GM06990 (cell line): ENCODE measurements around the gene HIVEP3.

ENCODE experiments used
- DNase-seq: peaks from one replicate; pipeline ENCODE4 v3.0.0-alpha.2; 2011; ENCODE audit not compliant: insufficient read length; ENCODE audit errors: extremely low read depth
- H3K27me3 ChIP-seq: replicated peaks from 2 replicates; pipeline ENCODE4 v1.6.0; 2011; ENCODE audit warnings: low read length; ENCODE audit not compliant: control insufficient read depth, insufficient read depth
- H3K36me3 ChIP-seq: 2 replicates; pipeline ENCODE4 v1.5.1; 2011; ENCODE audit warnings: low read length; ENCODE audit not compliant: control insufficient read depth, insufficient read depth
- H3K4me3 ChIP-seq: replicated peaks from 2 replicates; pipeline ENCODE4 v1.5.1; 2011; ENCODE audit warnings: low read depth, mild to moderate bottlenecking, control low read depth, low read length
- TF ChIP-seq, protein P1 (sequence below): IDR thresholded peaks from 2 replicates; pipeline ENCODE4 v1.5.1; 2011; ENCODE audit warnings: low read length, control low read depth, mild to moderate bottlenecking, inconsistent platforms; ENCODE audit not compliant: insufficient read depth, poor library complexity, severe bottlenecking

HIVEP3 gene

DNA sequence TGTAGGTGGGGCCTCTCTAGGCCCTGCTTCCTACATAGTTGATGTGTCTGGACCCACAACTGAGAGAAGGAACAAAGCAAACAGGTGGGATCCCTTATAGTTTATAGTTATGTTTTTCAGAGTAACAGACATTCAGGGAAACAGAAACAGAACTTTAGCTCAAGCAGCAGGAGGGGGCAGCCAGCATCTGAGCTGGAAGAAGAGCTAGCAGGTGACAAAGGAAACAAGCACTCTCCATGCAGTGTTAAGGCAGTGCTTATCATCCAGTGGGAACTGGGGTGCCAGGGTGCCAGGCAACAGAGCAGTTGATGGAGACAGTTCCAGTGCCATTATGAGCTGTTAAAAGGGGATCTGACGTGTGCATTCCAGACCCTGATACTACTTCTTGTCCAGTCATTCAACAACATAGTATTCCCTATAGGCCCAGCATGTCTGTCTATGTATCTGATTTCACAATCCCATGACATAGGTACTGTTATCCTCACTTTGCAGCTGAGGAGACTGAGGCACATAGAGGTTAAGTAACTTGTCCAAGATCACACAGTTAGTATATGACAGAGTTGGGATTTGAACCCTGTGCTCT, 13.5 kb downstream of the HIVEP3 start:
- no peak for DNase-seq

GRCh38 chr1:41902664-41903063, 16.1 kb downstream of the HIVEP3 start:
- Histone ChIP-seq H3K4me3 (no peak overlapping the region), H3K36me3 (no peaks in the 10 kb centered on the region), H3K27me3 (no peaks in the 10 kb centered on the region)
- TF ChIP-seq, protein P1, sequence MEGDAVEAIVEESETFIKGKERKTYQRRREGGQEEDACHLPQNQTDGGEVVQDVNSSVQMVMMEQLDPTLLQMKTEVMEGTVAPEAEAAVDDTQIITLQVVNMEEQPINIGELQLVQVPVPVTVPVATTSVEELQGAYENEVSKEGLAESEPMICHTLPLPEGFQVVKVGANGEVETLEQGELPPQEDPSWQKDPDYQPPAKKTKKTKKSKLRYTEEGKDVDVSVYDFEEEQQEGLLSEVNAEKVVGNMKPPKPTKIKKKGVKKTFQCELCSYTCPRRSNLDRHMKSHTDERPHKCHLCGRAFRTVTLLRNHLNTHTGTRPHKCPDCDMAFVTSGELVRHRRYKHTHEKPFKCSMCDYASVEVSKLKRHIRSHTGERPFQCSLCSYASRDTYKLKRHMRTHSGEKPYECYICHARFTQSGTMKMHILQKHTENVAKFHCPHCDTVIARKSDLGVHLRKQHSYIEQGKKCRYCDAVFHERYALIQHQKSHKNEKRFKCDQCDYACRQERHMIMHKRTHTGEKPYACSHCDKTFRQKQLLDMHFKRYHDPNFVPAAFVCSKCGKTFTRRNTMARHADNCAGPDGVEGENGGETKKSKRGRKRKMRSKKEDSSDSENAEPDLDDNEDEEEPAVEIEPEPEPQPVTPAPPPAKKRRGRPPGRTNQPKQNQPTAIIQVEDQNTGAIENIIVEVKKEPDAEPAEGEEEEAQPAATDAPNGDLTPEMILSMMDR, result no peak
- DNase-seq, result no peak

More for the DNA sequence above, 13.5 kb downstream of the HIVEP3 start:
- Histone ChIP-seq H3K27me3 (no peaks in the 10 kb centered on the region), H3K4me3 (no peak overlapping the region), H3K36me3 (no peaks in the 10 kb centered on the region)
- TF ChIP-seq, protein P1, result no peak

DNA sequence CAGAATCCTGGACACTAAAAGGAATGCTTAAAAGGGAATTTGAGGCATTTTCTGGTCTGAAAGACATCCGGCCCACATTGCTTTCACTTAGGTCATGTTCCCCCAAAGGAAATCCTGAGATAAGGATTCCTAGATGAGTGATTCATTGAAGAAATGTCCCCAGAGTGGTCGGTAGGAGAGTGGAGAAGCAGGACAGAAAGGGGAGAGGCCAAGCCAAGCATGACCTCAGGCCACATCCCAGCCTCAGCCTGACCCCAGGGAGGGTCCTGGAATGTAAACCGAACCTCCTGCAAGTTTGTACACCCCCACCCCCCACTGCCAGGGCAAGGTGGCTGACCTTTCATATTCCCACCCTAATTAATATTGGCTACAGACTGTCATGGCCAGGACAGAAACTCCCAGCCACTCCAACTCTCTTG, 16.6 kb downstream of the HIVEP3 start:
- TF ChIP-seq, protein P1, result no peak
- DNase-seq, result no peak
- H3K4me3 ChIP-seq, result no peak overlapping the region
- no peaks in the 10 kb centered on the region for H3K36me3 ChIP-seq
- no peaks in the 10 kb centered on the region for H3K27me3 ChIP-seq

DNA sequence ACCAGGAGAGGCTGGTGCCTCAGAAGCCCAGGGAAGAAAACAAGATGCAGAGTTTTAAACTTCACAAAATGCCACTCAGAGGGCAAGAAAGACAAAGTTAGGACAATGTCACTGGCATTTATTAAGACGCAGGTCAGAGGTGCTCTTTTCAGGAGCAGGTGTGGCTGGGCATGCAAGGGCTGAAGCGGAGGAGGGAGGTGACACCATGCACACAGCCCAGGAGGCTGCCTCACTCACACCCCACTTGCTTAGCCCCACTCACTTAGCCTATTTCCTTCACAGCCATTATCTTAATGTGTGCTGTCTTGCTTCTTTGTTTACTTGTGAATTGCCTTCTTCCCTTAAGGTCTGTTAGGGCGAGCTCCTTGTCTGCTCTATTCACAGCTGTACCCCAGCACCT, 17.2 kb downstream of the HIVEP3 start:
- TF ChIP-seq, protein P1, result no peak

GRCh38 chr1:41900603-41901444, 17.9 kb downstream of the HIVEP3 start:
- no peak for DNase-seq
- TF ChIP-seq, protein P1, result no peak

More for the DNA sequence above, 17.2 kb downstream of the HIVEP3 start:
- H3K27me3 ChIP-seq, result no peaks in the 10 kb centered on the region
- H3K36me3 ChIP-seq, result no peaks in the 10 kb centered on the region
- DNase-seq, result no peak
- H3K4me3 ChIP-seq, result no peak overlapping the region

More at GRCh38 chr1:41900603-41901444, 17.9 kb downstream of the HIVEP3 start:
- Histone ChIP-seq H3K4me3 (no peak overlapping the region), H3K36me3 (no peaks in the 10 kb centered on the region), H3K27me3 (no peaks in the 10 kb centered on the region)
